GM12891 (cell line): ENCODE measurements around the gene ZMYM1.

Experiments
- POLR2A ChIP-seq: IDR thresholded peaks from 2 replicates; pipeline ENCODE4 v1.6.1; 2011; ENCODE audit warnings: low read depth, low read length, control low read depth
- POU2F2 ChIP-seq: IDR thresholded peaks from 2 replicates; pipeline ENCODE4 v1.6.1; 2011; ENCODE audit warnings: low read depth, mild to moderate bottlenecking, control low read depth, low read length, moderate library complexity

DNA sequence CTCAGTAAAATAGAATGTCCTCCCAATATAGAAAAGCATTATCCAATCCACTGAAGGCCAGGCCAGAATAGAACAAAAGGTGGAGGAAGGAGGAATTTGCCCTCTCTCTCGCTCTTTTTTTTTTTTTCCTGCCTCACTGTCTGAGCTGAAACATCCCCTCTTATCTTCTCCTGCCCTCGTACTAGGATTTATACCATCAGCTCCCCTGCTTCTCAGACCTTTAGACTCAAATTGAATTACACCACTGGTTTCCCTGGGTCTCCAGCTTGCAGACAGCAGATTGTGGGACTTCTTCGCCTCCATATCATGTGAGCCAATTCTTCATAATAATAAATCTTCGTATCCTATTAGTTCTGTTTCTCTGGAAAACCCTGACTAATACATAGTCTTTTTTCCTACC is 42.6 kb upstream of the ZMYM1 start:
- TF ChIP-seq POLR2A = no peak
- TF ChIP-seq POU2F2 = no peak
